ENCODE measurements around the gene C4BPB. TPM values are rescaled to one million over a fixed set of nuclear protein-coding genes. Genes with fewer than 3 reads are reported as not detected.

Gene C4BPB
- total RNA-seq, 1 experiment from 2014 or later = not detected

GRCh38 chr1:207049974-207050391 is 38.7 kb upstream of the C4BPB start:
- Histone ChIP-seq H3K4me3 (ENCODE audit: low read depth, low read length, poor library complexity, severe bottlenecking) (peak overlapping the region; percentile 82), H3K36me3 (ENCODE audit: insufficient read depth, low read length, poor library complexity, severe bottlenecking) (peaks cover 27% of the 10 kb centered on the region), H3K9me3 (ENCODE audit: low read depth, low read length, poor library complexity, severe bottlenecking) (no peaks in the 10 kb centered on the region), H3K4me1 (ENCODE audit: insufficient read depth, low read length, poor library complexity, severe bottlenecking) (peaks cover 18% of the 10 kb centered on the region), H3K27ac (ENCODE audit: low read depth, low read length, poor library complexity, severe bottlenecking) (peak overlapping the region; percentile 79), H3K27me3 (replicated peaks; ENCODE audit: insufficient read depth, low read depth, low read length, poor library complexity) (no peaks in the 10 kb centered on the region)
- BruUV-seq (replicated peaks) = no TSS peak
- ChIA-PET POLR2A (ENCODE audit: low non-redundant PET) (interaction anchor here (0.9 kb wide), 1 partner anchor 515 kb away, joined by 3 read pairs; no protein-coding TSS in a partner anchor), CTCF (no interaction called here)
- peak; percentile 89 for TF ChIP-seq CTCF (conservative IDR thresholded peaks at IDR 0.05; ENCODE audit: low read depth, low read length)
- TF ChIP-seq EZH2 (IDR thresholded peaks at IDR 0.05; ENCODE audit: borderline replicate concordance, low read depth, low read length, poor library complexity, severe bottlenecking) = no peak
- intact Hi-C loops (cut with micrococcal nuclease; ENCODE audit: unreplicated experiment) = no loop called here
- peak; percentile 61 for DNase-seq (ENCODE audit: low spot score)

GRCh38 chr1:207050480-207051190 is 38.0 kb upstream of the C4BPB start:
- CTCF ChIA-PET = no interaction called here
- Histone ChIP-seq H3K27me3 (replicated peaks; ENCODE audit: insufficient read depth, low read depth, low read length, poor library complexity) (no peaks in the 10 kb centered on the region), H3K36me3 (ENCODE audit: insufficient read depth, low read length, poor library complexity, severe bottlenecking) (peaks cover 27% of the 10 kb centered on the region), H3K4me1 (ENCODE audit: insufficient read depth, low read length, poor library complexity, severe bottlenecking) (peaks cover 18% of the 10 kb centered on the region), H3K9me3 (ENCODE audit: low read depth, low read length, poor library complexity, severe bottlenecking) (no peaks in the 10 kb centered on the region), H3K4me3 (ENCODE audit: low read depth, low read length, poor library complexity, severe bottlenecking) (peak overlapping the region; percentile 82), H3K27ac (ENCODE audit: low read depth, low read length, poor library complexity, severe bottlenecking) (peak overlapping the region; percentile 79)
- intact Hi-C loops (cut with micrococcal nuclease; ENCODE audit: unreplicated experiment) = no loop called here
- DNase-seq (ENCODE audit: low spot score) = peak; percentile 95
- BruUV-seq (replicated peaks) = no TSS peak
- no peak for TF ChIP-seq EZH2 (IDR thresholded peaks at IDR 0.05; ENCODE audit: borderline replicate concordance, low read depth, low read length, poor library complexity, severe bottlenecking)
- TF ChIP-seq CTCF (conservative IDR thresholded peaks at IDR 0.05; ENCODE audit: low read depth, low read length) = no peak
- POLR2A ChIA-PET (ENCODE audit: low non-redundant PET) = no interaction called here

GRCh38 chr1:207051191-207051943 is 37.3 kb upstream of the C4BPB start, which contains the start of gene YOD1:
TSS of gene YOD1 (minus strand) at chr1:207051208. CDS start at chr1:207051030, 178 bp downstream.
- no peaks in the 10 kb centered on the region for H3K27me3 ChIP-seq (replicated peaks; ENCODE audit: insufficient read depth, low read depth, low read length, poor library complexity)
- BruUV-seq (replicated peaks) = no TSS peak
- H3K9me3 ChIP-seq (ENCODE audit: low read depth, low read length, poor library complexity, severe bottlenecking) = no peaks in the 10 kb centered on the region
- TF ChIP-seq EZH2 (IDR thresholded peaks at IDR 0.05; ENCODE audit: borderline replicate concordance, low read depth, low read length, poor library complexity, severe bottlenecking) (no peak), CTCF (conservative IDR thresholded peaks at IDR 0.05; ENCODE audit: low read depth, low read length) (no peak)
- H3K27ac ChIP-seq (ENCODE audit: low read depth, low read length, poor library complexity, severe bottlenecking) = peak within 1 kb of the TSS; percentile 79
- DNase-seq (ENCODE audit: low spot score) = no peak
- ChIA-PET POLR2A (ENCODE audit: low non-redundant PET) (no interaction called here), CTCF (no interaction called here)
- peak within 1 kb of the TSS; percentile 82 for H3K4me3 ChIP-seq (ENCODE audit: low read depth, low read length, poor library complexity, severe bottlenecking)
- peaks cover 18% of the 10 kb centered on the region for H3K4me1 ChIP-seq (ENCODE audit: insufficient read depth, low read length, poor library complexity, severe bottlenecking)
- H3K36me3 ChIP-seq (ENCODE audit: insufficient read depth, low read length, poor library complexity, severe bottlenecking) = peaks cover 27% of the 10 kb centered on the region
- intact Hi-C loops (cut with micrococcal nuclease; ENCODE audit: unreplicated experiment) = no loop called here
